ENCODE results near the gene DET1.
"Not testable (repeated sequence)": the region's sequence is repeated elsewhere in the genome, so short reads cannot be mapped to it uniquely, and the experiment has no call there.

Gene DET1

DNA sequence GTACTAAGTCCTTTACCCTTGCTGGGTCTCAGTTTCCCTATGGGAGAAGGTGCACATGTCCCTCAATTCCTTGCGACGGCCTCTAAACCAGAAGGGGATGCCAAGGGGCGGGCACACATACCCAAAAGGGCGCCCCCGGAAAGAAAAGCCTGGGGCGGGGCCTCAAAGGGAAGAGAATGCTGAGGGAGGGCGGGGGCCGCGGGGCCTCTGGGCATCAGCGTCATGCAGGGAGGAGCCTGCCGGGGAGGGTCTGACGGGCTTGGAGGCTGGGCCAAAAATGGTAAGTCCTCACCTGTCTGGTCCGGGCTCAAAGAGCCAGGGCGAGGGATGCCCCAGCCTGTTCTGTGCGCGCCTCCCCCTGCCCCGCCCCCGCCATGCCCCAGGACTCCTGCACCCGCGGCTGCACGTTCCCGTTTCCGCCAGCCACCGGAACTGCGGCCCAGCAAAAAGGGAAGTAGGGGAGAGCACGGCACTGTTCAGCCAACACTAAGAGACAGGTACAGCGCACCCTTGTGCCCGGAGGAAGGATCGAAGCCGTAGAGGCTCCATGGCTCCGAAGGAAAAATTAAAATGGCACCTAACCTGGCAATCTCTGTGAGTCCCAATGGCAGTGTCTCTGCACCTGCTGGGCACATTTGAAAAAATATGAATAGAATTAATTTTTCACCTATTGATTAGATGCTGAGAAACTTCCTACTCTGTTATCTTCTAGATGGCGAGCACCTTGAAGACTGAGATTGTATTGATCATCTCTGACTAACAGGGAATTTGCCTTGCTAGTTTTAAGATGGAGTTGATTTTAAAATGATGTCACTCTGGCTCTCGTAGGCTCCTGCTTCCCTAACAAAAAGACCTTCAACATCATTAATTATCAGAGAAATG lies at the start of gene DET1:
TSS of gene DET1 (minus strand) at position 434 of the 882 bp plus-strand sequence. CDS start 14,976 bp downstream, outside the sequence.
- peak; percentile 99 to 100 for DNase-seq (ENCODE audit: low spot score in 2 of 2)
- Histone ChIP-seq H3K27me3 (ENCODE audit: low read depth) (no peaks in the 10 kb centered on the region), H3K36me3 (replicated peaks) (peaks cover 9% of the 10 kb centered on the region; the same call in 1 of the 2 replicates), H3K4me3 (peak within 1 kb of the TSS; percentile 59), H3K4me1 (peaks cover 27% of the 10 kb centered on the region), H3K9me3 (no peaks in the 10 kb centered on the region)
- in situ Hi-C loops (cut with MboI; ENCODE audit: low sequenced_read_pairs), result no loop called here

DNA sequence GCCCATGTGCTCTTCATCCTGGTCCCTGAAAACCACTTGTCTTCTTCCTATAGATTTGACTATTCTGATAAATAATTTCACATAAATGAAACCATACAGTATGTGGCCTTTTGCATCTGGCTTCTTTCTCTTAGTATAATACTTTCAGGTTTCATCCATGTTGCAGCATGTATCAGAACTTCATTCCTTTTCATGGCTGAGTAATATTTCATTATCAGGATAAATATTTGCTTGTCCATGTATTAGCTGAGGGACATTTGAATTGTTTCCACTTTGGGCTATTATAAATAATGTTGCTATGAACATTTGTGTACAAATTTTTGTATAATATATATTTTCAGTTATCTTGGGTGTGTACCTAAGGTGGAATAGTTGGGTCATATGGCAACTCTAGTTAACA lies 44.9 kb upstream of the DET1 start:
- peaks cover 26% of the 10 kb centered on the region for H3K27me3 ChIP-seq (ENCODE audit: low read depth)
- no peaks in the 10 kb centered on the region for H3K36me3 ChIP-seq (replicated peaks)
- in situ Hi-C loops (cut with MboI; ENCODE audit: low sequenced_read_pairs), result no loop called here
- no peak overlapping the region for H3K4me3 ChIP-seq
- DNase-seq (ENCODE audit: low spot score in 2 of 2), result no peak
- H3K9me3 ChIP-seq, result no peaks in the 10 kb centered on the region
- H3K4me1 ChIP-seq, result no peaks in the 10 kb centered on the region

DNA sequence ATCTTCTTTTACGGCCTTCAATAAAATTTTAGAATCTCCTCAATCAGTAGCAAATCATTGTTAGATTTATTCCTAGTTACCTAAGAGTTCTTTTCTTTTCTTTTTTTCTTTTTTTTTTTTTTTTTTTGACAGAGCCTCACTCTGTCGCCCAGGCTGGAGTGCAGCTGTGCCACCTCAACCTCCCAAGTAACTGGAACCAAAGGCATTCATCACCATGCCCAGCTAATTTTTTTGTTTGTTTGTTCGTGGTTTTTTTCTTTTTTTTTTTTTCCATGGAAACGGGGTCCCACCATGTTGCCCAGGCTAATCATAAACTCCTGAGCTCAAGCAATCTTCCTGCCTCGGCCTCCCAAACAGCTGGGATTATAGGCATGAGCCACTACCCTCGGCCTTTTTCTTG lies 44.3 kb upstream of the DET1 start:
- Histone ChIP-seq H3K4me1 (no peaks in the 10 kb centered on the region), H3K9me3 (no peaks in the 10 kb centered on the region), H3K4me3 (no peak overlapping the region), H3K36me3 (replicated peaks) (no peaks in the 10 kb centered on the region), H3K27me3 (ENCODE audit: low read depth) (peaks cover 29% of the 10 kb centered on the region)
- in situ Hi-C loops (cut with MboI; ENCODE audit: low sequenced_read_pairs), result no loop called here
- DNase-seq (ENCODE audit: low spot score in 2 of 2), result no peak

DNA sequence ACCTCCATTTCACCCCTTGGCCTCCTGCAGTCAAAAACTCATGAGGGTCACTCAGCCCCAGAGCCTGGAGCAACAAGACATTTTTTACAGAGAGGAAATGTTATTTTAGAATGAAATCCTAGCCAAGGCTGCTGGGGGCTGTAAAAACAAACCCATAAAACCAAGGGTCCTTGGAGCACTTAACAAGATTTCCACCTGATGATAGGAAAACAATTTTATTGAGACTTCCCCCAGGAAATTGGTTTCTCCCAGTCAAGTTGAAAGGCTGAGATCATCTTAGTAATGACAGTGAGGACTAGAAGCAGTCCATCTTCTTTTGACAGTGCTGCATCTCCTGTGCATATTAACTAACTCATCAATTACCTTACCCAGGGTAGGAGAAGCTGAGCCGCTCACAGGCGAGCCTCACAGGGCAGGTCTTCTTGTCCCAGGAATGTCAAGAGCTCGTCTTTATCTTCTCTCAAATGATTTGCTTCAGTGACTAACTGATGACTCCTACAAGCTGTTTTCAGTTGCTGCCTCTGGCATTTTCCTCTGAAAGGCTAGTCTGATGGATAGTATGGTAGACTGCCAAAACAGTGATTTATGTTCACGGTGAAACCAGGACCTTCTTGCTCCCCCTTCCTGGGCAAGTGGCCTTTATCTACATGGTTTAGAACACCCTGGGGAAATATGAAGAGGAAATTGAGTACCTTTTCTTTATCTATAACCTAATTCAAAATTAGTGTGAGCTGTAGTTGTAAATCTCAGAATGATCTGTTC lies 40.1 kb upstream of the DET1 start:
- H3K36me3 ChIP-seq (replicated peaks), result no peaks in the 10 kb centered on the region
- H3K27me3 ChIP-seq (ENCODE audit: low read depth), result peaks cover 29% of the 10 kb centered on the region
- in situ Hi-C loops (cut with MboI; ENCODE audit: low sequenced_read_pairs), result no loop called here
- H3K4me3 ChIP-seq, result no peak overlapping the region
- no peak for DNase-seq (ENCODE audit: low spot score in 2 of 2)
- H3K4me1 ChIP-seq, result no peaks in the 10 kb centered on the region
- H3K9me3 ChIP-seq, result no peaks in the 10 kb centered on the region

DNA sequence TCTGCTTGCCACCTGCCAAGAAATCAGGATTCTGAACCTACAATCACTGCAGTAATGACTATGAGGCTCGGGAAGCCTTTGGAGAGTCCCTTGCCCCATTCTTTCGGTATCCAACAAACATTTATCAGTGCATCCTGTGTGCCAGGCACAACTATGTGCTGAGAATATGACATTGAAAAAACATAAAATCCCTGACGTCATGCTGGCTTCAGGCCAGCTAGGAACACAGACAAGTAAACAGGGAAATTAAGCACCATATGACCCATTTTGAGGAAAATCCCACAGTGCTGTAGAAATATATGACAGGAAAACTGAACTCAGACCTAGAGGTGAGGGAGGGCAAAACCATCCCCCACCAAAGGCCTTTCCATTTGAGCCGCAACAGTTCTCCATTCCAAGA lies 34.1 kb upstream of the DET1 start:
- H3K9me3 ChIP-seq, result no peaks in the 10 kb centered on the region
- no peaks in the 10 kb centered on the region for H3K36me3 ChIP-seq (replicated peaks)
- H3K4me3 ChIP-seq, result no peak overlapping the region
- no peak for DNase-seq (ENCODE audit: low spot score in 2 of 2)
- no peaks in the 10 kb centered on the region for H3K4me1 ChIP-seq
- in situ Hi-C loops (cut with MboI; ENCODE audit: low sequenced_read_pairs), result no loop called here
- H3K27me3 ChIP-seq (ENCODE audit: low read depth), result peaks cover 6% of the 10 kb centered on the region

DNA sequence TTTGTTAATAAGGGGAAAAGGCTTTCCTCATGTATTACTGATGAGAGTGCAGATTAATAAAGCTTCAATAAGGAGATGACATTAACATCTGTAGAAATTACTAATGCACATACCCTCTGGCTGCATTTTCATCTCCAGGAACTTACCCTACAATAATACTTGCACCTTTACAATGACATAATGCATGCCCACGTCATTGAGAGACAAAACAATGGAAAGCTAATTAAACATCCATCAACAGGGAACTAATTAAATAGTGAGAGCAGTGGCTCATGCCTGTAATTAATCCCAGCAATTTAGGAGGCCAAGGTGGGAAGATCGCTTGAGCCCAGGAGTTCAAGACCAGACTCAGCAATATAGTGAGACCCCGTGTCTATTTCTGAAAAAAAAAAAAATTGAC lies 32.8 kb upstream of the DET1 start:
- no peaks in the 10 kb centered on the region for H3K4me1 ChIP-seq
- no peaks in the 10 kb centered on the region for H3K36me3 ChIP-seq (replicated peaks)
- in situ Hi-C loops (cut with MboI; ENCODE audit: low sequenced_read_pairs), result no loop called here
- H3K9me3 ChIP-seq, result no peaks in the 10 kb centered on the region
- peaks cover 2% of the 10 kb centered on the region for H3K27me3 ChIP-seq (ENCODE audit: low read depth)
- H3K4me3 ChIP-seq, result no peak overlapping the region
- DNase-seq (ENCODE audit: low spot score in 2 of 2), result no peak

DNA sequence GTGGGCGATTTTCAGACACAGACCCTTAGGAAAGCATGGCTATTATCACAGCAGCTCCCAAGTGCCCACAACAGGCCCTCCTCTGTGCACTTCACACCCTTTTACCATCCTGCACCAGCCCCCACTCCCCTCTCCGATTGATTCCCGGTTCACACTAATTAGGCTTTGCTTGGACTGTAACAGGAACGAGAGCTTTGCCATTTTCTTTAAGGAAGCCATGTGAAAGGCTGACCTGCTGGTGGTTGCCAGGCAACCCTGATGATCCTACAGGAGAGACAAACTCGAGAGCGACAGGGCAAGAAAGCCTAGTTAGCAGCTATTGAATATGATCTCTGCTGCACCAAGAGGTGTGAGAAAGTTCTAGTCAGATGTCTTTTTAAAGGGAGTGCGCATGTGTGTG lies 28.2 kb upstream of the DET1 start:
- Histone ChIP-seq H3K4me3 (no peak overlapping the region), H3K9me3 (no peaks in the 10 kb centered on the region), H3K4me1 (no peaks in the 10 kb centered on the region), H3K36me3 (replicated peaks) (no peaks in the 10 kb centered on the region), H3K27me3 (ENCODE audit: low read depth) (peaks cover 4% of the 10 kb centered on the region)
- no peak for DNase-seq (ENCODE audit: low spot score in 2 of 2)
- in situ Hi-C loops (cut with MboI; ENCODE audit: low sequenced_read_pairs), result no loop called here

DNA sequence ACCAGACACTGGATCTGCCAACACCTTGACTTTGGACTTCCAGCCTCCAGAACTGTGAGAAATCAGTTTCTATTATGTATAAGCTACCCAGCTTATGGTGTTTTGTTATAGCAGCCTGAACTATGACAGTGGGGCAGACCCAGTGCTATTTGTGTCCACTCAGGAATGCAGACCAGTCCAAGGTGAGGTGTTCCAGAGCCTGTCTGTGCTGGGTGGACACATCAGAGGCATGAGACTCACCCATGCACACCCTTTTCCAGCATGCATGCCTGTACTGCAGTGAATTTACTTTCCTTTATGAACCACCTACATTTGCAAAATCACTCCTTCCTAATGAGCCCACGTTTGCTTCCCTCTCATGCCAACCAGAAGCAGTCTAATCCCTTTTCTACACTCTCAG lies 27.6 kb upstream of the DET1 start:
- in situ Hi-C loops (cut with MboI; ENCODE audit: low sequenced_read_pairs), result no loop called here
- no peaks in the 10 kb centered on the region for H3K36me3 ChIP-seq (replicated peaks)

DNA sequence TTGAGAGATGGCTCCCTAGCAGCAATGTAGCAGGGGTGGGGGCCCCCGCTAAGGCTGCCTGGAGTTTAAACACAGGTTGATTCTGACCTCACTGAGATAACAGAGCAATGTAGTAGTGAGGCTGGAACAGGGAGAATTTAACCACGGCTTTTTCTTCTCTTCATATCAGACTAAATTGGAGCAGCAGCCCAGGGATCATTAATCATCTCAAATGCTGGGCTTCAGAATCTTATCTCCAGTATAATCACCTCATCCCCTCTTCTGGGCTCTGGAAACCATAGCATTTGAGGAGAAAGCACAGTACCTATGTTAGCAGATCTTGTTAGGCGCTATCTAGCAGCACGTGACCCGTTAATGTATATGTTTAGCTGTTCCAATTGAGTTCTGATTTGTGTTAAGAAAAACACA lies 25.4 kb upstream of the DET1 start:
- DNase-seq (ENCODE audit: low spot score in 2 of 2), result no peak
- H3K4me3 ChIP-seq, result no peak overlapping the region
- in situ Hi-C loops (cut with MboI; ENCODE audit: low sequenced_read_pairs), result no loop called here
- peaks cover 6% of the 10 kb centered on the region for H3K27me3 ChIP-seq (ENCODE audit: low read depth)
- no peaks in the 10 kb centered on the region for H3K4me1 ChIP-seq
- no peaks in the 10 kb centered on the region for H3K36me3 ChIP-seq (replicated peaks)
- H3K9me3 ChIP-seq, result no peaks in the 10 kb centered on the region

More for the DNA sequence above, 27.6 kb upstream of the DET1 start:
- DNase-seq (ENCODE audit: low spot score in 2 of 2), result no peak
- peaks cover 6% of the 10 kb centered on the region for H3K27me3 ChIP-seq (ENCODE audit: low read depth)
- no peak overlapping the region for H3K4me3 ChIP-seq
- H3K4me1 ChIP-seq, result no peaks in the 10 kb centered on the region
- H3K9me3 ChIP-seq, result no peaks in the 10 kb centered on the region

DNA sequence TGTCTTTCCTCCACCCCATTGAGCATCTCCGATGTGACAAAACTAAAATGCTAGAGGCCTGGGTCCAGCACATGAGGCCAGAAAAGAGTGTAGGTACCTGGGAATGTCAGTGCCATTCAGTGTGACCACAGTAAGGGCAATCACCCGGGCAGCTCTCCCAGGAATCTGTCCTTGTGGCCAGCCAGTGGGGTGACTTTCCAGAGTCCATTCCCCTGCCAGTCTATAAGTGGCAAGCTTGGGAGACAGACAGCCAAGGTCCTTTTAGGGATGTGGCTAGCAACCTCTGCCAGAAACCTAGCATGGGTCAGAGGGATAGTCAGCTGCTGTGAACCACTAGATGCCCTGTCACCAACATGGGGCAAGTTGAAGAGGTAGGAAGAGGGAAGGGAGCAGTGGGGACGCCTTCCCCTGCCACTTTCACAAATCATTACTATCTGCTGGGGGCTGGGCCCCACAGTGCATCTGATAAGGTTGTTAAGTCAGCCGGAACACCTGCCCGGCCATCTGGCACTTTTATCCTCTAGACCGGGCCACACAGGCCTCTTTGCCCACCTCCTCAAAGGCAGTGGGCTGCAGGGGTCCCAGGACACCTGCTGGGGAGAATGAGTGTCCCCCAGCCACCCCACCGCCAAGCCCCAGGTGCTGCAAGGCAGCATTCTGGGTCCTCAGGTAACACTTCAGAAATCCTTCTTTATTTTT lies 24.8 kb upstream of the DET1 start:
- in situ Hi-C loops (cut with MboI; ENCODE audit: low sequenced_read_pairs), result no loop called here
- Histone ChIP-seq H3K9me3 (no peaks in the 10 kb centered on the region), H3K4me3 (no peak overlapping the region), H3K27me3 (ENCODE audit: low read depth) (peaks cover 6% of the 10 kb centered on the region), H3K36me3 (replicated peaks) (no peaks in the 10 kb centered on the region), H3K4me1 (no peaks in the 10 kb centered on the region)
- no peak for DNase-seq (ENCODE audit: low spot score in 2 of 2)

DNA sequence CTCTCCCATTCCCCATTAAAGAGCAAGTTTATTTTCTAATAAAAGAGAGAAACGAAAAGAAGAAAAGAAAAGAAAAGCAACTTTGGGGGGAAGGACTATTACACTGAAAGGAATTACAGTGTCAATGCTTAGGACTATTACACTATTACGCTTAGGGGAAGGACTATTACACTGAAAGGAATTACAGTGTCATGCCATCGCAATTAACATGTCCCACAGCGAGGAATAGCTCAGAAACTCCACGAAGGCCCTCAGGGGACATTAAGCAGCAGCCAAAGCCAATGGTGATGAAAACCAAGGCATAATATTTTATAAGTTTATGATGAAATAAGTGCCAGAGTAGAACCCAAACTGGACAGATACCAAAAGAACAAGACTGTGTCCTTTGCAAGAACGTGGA lies 22.1 kb upstream of the DET1 start:
- no peaks in the 10 kb centered on the region for H3K9me3 ChIP-seq
- H3K36me3 ChIP-seq (replicated peaks), result no peaks in the 10 kb centered on the region
- H3K4me3 ChIP-seq, result no peak overlapping the region
- peaks cover 12% of the 10 kb centered on the region for H3K27me3 ChIP-seq (ENCODE audit: low read depth)
- no peaks in the 10 kb centered on the region for H3K4me1 ChIP-seq
- no peak for DNase-seq (ENCODE audit: low spot score in 2 of 2)
- in situ Hi-C loops (cut with MboI; ENCODE audit: low sequenced_read_pairs), result no loop called here

DNA sequence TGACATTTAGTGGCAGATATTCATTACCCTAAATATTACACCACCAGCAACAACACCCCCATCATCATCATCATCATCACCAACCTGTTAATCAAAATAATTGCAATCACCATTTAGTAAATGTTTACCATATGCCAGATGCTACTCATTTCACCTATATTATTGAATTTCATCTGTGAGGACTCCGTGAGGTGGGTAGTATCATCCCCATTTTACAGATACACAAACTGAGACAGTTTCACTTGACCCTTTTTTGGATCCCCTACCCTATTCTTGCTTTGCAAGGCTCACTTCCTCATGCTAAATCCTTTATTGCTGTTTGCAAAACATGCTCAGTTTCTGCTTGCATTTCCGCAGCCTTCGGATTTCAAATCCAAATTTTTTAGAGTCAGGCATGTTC lies 18.3 kb upstream of the DET1 start:
- in situ Hi-C loops (cut with MboI; ENCODE audit: low sequenced_read_pairs), result no loop called here
- H3K4me1 ChIP-seq, result no peaks in the 10 kb centered on the region
- no peak overlapping the region for H3K4me3 ChIP-seq
- no peaks in the 10 kb centered on the region for H3K9me3 ChIP-seq
- DNase-seq (ENCODE audit: low spot score in 2 of 2), result no peak
- H3K27me3 ChIP-seq (ENCODE audit: low read depth), result peaks cover 9% of the 10 kb centered on the region
- H3K36me3 ChIP-seq (replicated peaks), result no peaks in the 10 kb centered on the region

DNA sequence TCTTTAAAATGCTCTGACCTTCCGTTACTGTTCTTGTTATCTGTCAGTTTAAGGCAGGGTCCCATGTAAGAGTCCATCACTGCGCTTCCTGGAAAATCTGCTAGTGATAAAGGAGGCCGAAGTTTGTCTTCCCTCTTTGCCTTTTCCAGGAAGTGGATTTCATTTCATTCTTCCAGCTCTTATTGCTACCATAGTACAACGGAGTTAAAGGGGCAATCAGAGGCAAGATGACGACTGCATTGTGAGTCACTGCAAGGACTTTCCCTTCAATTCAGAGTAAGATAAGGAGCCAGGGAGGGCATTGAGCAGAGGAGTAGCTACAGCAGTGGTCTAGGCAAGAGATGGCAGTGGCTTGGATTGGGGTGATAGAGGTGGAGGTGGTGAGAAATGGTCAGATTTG lies 17.2 kb upstream of the DET1 start:
- peaks cover 8% of the 10 kb centered on the region for H3K27me3 ChIP-seq (ENCODE audit: low read depth)
- no peak overlapping the region for H3K4me3 ChIP-seq
- no peaks in the 10 kb centered on the region for H3K4me1 ChIP-seq
- H3K9me3 ChIP-seq, result peaks cover 7% of the 10 kb centered on the region; the same call in 1 of the 2 replicates
- in situ Hi-C loops (cut with MboI; ENCODE audit: low sequenced_read_pairs), result no loop called here
- DNase-seq (ENCODE audit: low spot score in 2 of 2), result no peak
- H3K36me3 ChIP-seq (replicated peaks), result no peaks in the 10 kb centered on the region

DNA sequence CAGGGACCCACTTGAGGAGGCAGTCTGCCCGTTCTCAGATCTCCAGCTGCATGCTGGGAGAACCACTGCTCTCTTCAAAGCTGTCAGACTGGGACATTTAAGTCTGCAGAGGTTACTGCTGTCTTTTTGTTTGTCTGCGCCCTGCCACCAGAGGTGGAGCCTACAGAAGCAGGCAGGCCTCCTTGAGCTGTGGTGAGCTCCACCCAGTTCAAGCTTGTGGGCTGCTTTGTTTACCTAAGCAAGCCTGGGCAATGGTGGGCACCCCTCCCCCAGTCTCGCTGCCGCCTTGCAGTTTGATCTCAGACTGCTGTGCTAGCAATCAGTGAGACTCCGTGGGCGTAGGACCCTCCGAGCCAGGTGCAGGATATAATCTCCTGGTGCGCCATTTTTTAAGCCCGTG lies 13.1 kb upstream of the DET1 start:
- DNase-seq (ENCODE audit: low spot score in 2 of 2); H3K27me3 ChIP-seq (ENCODE audit: low read depth); H3K4me3 ChIP-seq; H3K36me3 ChIP-seq (replicated peaks); H3K4me1 ChIP-seq; in situ Hi-C loops (cut with MboI; ENCODE audit: low sequenced_read_pairs): not testable (repeated sequence)
- peaks cover 19% of the 10 kb centered on the region for H3K9me3 ChIP-seq
